Naive B cell (primary cell): ENCODE data around the gene PER2. TPM values are rescaled to one million over a fixed set of nuclear protein-coding genes. Genes with fewer than 3 reads are reported as not detected.

Source experiments
- ATAC-seq, 2 donors: fragments of 150-1000 bp; cut with Tn5 transposase; 2 replicates each; pipeline ENCODE4 v1.10.0; 2021; ENCODE audit warnings: low read depth in 2 of 2, mild to moderate bottlenecking in 2 of 2, moderate library complexity in 2 of 2
- DNase-seq: peaks from one replicate; pipeline ENCODE4 v3.0.0; 2022
- H3K27ac Mint-ChIP-seq, 6 donors: one replicate each; pipeline ENCODE4 v1.8.0; 2020 to 2022; ENCODE audit warnings: mild to moderate bottlenecking in 6 of 6, mixed read lengths in 6 of 6, moderate library complexity in 5 of 6, inconsistent platforms in 2 of 6
- H3K27me3 Mint-ChIP-seq, 3 donors: one replicate each; pipeline ENCODE4 v1.8.0; 2021 to 2022; ENCODE audit warnings: mixed read lengths in 3 of 3, mild to moderate bottlenecking in 1 of 3
- H3K36me3 Mint-ChIP-seq, 2 donors: one replicate each; pipeline ENCODE4 v1.8.0; 2020 to 2022; ENCODE audit warnings: mixed read lengths in 2 of 2, inconsistent platforms in 1 of 2, mild to moderate bottlenecking in 1 of 2
- H3K4me1 Mint-ChIP-seq, 3 donors: one replicate each; pipeline ENCODE4 v1.8.0; 2020 to 2022; ENCODE audit warnings: mixed read lengths in 3 of 3, inconsistent platforms in 1 of 3, mild to moderate bottlenecking in 1 of 3, moderate library complexity in 1 of 3
- H3K4me3 Mint-ChIP-seq, 8 donors: one replicate each; pipeline ENCODE4 v1.8.0; 2020 to 2022; ENCODE audit warnings: mild to moderate bottlenecking in 8 of 8, mixed read lengths in 8 of 8, moderate library complexity in 8 of 8, inconsistent platforms in 2 of 8
- H3K9me3 Mint-ChIP-seq, 7 donors: one replicate each; pipeline ENCODE4 v1.8.0; 2020 to 2022; ENCODE audit warnings: mixed read lengths in 7 of 7, mild to moderate bottlenecking in 5 of 7, inconsistent platforms in 2 of 7, moderate library complexity in 1 of 7
- polyA plus RNA-seq, 6 donors: library from polyadenylated mRNA; unstranded; fragments of 300-500 nt; fragmentation: Illumina TruSeq; gene quantifications; one replicate each; pipeline ENCODE4 v1.2.3, GENCODE V29; 2021; ENCODE audit warnings: low read depth in 6 of 6

The PER2 gene
- polyA plus RNA-seq, 6 donors from 2014 or later, result 3.5 to 11.7 (median 4.5) TPM

DNA sequence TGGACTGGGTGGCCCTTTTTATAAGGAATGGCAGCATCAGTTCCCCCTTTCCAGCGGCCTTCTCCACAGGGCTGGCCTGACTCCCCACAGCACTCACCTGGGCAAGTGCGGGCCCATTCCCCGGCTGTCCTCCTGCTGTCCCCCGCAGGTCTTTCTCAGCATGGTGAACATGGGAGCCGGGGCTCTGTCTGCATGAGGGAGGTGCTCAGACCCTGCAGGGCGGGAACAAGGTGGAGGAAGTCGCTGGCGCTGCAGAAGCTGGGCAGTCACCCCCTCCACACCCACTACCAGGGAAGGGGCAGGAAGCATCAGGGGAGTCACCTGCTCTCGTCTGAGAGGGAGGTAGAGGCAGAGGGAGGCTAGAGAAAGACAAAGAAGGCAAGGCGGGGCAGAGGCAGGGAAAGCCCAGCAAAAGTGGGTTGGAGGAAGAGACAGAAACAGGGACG lies 60.8 kb downstream of the PER2 start:
- H3K4me3 Mint-ChIP-seq, result peak overlapping the region in 1 of 8 donors; percentile 58
- H3K9me3 Mint-ChIP-seq, result peaks cover 0 to 4% (median 0%) of the 10 kb centered on the region in 7 donors
- DNase-seq, result no peak
- H3K36me3 Mint-ChIP-seq, result peaks cover 0 to 8% of the 10 kb centered on the region in 2 donors
- H3K4me1 Mint-ChIP-seq, result peaks cover 23 to 29% (median 26%) of the 10 kb centered on the region in 3 donors
- ATAC-seq, result no peak
- peaks cover 0 to 12% (median 0%) of the 10 kb centered on the region in 3 donors for H3K27me3 Mint-ChIP-seq
- peak overlapping the region in 1 of 6 donors; percentile 79 for H3K27ac Mint-ChIP-seq

DNA sequence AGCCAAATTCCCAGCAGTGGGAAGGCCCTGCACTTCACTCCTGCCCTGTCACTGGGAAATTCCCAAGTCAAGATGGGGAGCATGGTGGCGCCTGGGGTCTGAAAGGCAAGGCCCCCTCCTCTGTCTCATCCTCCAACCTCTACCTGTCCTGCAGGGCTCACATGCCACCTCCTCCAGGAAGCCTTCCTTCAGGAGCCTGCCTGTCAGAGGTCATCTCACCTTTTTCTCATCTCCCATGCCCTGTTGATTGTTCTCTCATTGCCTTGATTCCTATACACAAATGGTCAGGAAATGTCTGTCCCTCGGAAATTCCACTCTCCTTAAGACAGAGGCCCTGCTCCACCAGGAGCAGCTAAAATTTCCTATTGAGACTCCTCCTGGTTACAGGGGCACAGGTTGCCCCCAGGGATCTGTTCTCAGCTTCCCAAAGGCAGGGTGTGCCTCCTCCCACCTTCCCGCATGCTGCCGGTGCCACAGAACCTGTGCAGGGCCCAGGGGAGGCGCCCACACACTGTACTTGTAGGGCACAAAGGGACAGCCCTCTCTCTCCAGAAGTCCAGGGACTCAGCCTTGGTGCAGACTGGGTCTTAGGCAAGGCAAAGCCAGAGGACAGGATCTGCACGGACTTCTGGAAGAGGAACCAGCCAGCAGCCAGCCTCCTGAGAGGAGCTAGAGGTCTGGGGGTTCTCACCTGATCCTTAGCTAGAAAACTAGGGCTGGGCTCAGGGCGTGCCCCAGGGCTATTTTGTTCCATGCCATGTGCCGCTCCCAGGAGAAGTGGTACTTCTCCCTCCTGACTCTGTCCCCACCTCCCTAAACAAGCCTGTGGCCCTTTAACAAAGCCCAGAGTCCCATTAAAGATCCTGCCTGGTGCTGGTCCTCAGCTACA lies 61.5 kb downstream of the PER2 start:
- Mint-ChIP-seq H3K4me1 (peaks cover 18 to 24% (median 23%) of the 10 kb centered on the region in 3 donors), H3K27me3 (peaks cover 0 to 6% (median 0%) of the 10 kb centered on the region in 3 donors), H3K9me3 (peaks cover 0 to 4% (median 0%) of the 10 kb centered on the region in 7 donors), H3K4me3 (no peak overlapping the region), H3K27ac (peak overlapping the region in 1 of 6 donors; percentile 70), H3K36me3 (peaks cover 0 to 8% of the 10 kb centered on the region in 2 donors)
- DNase-seq (no peak), ATAC-seq (no peak)

DNA sequence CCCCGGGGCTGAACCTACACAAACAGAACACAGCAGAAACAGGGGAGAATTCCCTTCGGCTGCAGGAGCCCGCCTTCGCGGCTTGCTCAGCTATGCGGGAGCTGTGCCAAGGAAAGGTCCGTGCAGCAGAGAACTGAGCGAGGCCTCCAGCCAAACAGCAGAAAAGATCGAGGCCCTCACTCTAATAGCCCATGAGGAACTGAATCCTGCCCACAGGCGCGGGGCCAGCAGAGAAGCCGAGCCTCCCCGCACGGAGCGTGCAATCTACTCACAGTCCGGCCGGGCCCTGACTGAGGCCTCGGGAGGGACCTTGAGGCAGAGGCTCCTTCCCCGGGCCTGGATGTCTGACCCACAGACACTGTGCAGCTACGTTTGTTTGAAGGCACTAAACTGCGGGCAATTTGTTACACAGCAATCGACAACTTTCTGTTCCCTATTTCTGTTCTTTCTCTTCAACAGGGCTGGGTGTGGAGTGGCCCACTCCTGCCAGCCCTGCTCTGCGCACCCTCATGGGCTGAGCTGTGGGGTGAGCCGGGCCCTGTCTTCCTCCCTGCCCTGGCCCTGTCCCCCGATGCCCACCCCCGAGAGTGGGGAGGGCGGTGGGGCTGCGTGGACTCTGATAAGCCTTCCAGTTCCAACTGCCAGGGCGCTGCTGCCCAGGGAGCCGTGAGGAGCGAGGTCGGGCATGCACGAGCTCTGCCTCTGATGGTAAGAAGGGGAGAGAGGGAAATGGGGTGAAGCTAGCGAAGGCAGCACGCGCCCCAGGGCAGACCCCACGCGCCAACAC lies 62.3 kb downstream of the PER2 start:
- ATAC-seq, result no peak
- no peak overlapping the region for H3K4me3 Mint-ChIP-seq
- peaks cover 10 to 23% (median 17%) of the 10 kb centered on the region in 3 donors for H3K4me1 Mint-ChIP-seq
- no peaks in the 10 kb centered on the region for H3K9me3 Mint-ChIP-seq
- peak overlapping the region in 1 of 6 donors; percentile 69 for H3K27ac Mint-ChIP-seq
- H3K27me3 Mint-ChIP-seq, result peaks cover 0 to 6% (median 0%) of the 10 kb centered on the region in 3 donors
- peaks cover 0 to 8% of the 10 kb centered on the region in 2 donors for H3K36me3 Mint-ChIP-seq
- no peak for DNase-seq

DNA sequence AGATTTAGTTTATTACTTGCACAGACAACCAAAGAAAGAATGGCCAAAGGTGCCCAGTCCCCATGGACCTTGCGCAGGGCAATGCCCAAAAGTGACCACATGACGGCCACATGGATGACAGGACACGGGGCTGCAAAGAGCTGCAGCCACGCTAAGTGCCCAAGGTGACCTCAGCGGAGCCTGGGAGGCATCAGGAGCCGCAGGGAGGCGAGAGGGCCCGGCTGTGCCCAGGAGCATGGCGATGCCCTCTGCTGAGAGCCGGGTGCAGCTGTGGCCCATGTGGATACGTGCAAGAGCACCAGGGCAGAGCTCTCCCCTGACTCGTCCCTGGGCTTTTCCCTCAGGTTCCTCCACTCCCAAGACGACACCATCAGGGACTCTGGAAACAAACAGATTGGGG lies 63.3 kb downstream of the PER2 start:
- no peak overlapping the region for H3K27ac Mint-ChIP-seq
- H3K4me1 Mint-ChIP-seq, result peaks cover under 1 to 16% (median 10%) of the 10 kb centered on the region in 3 donors
- ATAC-seq (no peak), DNase-seq (no peak)
- no peaks in the 10 kb centered on the region for H3K27me3 Mint-ChIP-seq
- H3K9me3 Mint-ChIP-seq, result no peaks in the 10 kb centered on the region
- H3K4me3 Mint-ChIP-seq, result peak overlapping the region in 1 of 8 donors; percentile 56
- peaks cover 0 to 8% of the 10 kb centered on the region in 2 donors for H3K36me3 Mint-ChIP-seq

DNA sequence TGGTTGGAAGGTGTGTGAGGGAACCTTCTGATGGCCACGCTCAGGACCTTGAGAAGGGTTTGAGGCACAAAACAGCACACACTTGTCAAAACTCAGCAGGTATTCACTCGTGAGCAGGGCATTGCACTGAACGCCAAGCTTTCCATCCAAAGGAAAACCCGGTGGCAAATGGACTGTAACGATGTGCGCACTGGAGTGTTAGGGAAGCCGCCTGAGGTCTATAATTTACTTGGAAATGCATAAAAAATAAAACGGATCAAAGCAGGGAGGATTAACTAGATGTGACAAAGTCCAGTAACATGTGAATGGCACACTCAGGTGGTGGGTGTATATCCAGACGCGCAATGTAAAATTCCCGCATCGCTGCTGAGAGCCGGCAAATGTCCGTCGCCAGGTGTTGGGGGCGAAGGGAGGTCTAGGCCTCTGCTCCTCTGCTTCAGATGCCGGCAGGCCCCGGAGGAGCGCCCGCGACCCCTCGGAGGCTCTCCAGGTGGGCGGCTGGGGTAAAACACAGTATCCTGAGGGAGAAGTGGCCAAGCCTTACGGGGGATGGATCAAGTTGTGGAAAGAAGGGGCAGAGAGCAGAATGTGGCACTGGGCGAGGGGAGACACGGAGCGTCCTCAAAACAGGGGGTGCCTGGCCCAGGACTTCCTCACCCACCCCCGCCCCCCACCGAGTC lies 63.9 kb downstream of the PER2 start:
- no peak overlapping the region for H3K27ac Mint-ChIP-seq
- ATAC-seq, result no peak

DNA sequence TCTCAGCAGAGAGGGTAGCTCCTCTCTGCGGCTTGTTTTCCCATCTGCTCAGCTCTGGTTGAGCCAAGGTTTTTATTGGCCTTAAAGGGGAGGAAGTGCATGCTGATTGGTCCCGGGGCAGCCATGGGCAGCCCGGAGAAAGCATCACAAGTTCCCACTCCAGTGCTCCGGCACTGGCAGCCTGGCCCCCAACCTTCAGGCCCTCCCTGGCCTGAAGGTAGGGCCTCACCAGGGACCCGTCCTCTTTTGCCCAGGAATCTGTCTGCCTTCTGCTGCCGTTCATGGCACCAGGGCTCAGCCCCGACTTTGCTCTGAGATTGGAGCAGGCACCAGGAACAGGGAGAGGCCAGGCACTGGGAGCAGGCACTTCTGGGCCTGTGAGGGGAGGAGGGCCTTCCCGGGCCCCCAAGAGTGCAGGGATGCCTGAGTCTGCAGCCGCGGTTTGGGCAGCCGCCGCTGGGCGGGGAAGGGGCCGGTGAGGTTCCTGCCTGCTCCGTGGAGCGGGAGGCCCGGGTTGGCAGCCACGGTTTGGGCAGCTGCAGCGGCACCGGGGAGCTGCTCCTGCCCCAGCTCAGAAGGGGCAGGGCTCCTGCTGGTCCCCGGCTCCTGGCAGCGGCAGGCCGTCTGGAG lies 67.4 kb downstream of the PER2 start:
- Mint-ChIP-seq H3K36me3 (no peaks in the 10 kb centered on the region), H3K27ac (no peak overlapping the region), H3K9me3 (no peaks in the 10 kb centered on the region), H3K4me3 (peak overlapping the region in 2 of 8 donors; percentile 30 to 66), H3K4me1 (peaks cover 0 to 6% (median 5%) of the 10 kb centered on the region in 3 donors), H3K27me3 (peaks cover 5 to 16% (median 11%) of the 10 kb centered on the region in 3 donors)
- ATAC-seq (no peak), DNase-seq (no peak)

More for the DNA sequence above, 63.9 kb downstream of the PER2 start:
- no peak for DNase-seq
- Mint-ChIP-seq H3K4me1 (peaks cover 0 to 15% (median 10%) of the 10 kb centered on the region in 3 donors), H3K4me3 (no peak overlapping the region), H3K27me3 (no peaks in the 10 kb centered on the region), H3K36me3 (peaks cover 0 to 8% of the 10 kb centered on the region in 2 donors), H3K9me3 (no peaks in the 10 kb centered on the region)

DNA sequence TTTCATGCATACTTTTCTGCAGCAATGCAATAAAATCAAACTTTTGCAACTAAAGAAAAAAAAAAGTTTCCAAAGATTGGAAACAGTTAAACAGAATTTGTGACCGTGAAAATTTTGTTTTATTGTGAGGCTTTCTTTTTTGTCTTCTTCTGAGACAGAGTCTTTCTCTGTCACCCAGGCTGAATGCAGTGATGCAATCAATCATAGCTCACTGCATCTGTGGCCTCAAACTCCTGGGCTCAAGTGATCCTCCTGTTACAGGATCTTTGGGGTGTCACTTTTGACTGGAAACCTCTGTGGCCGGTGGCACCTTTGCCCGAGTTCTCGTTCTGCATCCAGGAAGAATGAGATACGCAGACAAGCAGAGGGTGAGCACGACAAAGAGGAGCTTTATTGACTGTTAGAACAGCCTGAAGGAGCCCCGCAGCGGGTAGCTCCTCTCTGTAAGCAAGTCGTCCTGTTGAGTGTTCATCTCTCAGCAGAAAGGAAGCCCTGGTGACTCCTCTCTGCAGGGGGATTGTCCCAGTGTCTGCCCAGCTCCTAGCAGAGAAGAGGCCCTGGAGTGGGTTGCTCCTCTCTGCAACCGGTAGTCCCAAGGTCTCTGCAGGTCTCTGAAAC lies 68.0 kb downstream of the PER2 start:
- peaks cover 0 to 6% (median 0%) of the 10 kb centered on the region in 3 donors for H3K4me1 Mint-ChIP-seq
- DNase-seq (no peak), ATAC-seq (no peak)
- peaks cover 6 to 20% (median 11%) of the 10 kb centered on the region in 3 donors for H3K27me3 Mint-ChIP-seq
- no peak overlapping the region for H3K4me3 Mint-ChIP-seq
- no peaks in the 10 kb centered on the region for H3K36me3 Mint-ChIP-seq
- no peak overlapping the region for H3K27ac Mint-ChIP-seq
- no peaks in the 10 kb centered on the region for H3K9me3 Mint-ChIP-seq

DNA sequence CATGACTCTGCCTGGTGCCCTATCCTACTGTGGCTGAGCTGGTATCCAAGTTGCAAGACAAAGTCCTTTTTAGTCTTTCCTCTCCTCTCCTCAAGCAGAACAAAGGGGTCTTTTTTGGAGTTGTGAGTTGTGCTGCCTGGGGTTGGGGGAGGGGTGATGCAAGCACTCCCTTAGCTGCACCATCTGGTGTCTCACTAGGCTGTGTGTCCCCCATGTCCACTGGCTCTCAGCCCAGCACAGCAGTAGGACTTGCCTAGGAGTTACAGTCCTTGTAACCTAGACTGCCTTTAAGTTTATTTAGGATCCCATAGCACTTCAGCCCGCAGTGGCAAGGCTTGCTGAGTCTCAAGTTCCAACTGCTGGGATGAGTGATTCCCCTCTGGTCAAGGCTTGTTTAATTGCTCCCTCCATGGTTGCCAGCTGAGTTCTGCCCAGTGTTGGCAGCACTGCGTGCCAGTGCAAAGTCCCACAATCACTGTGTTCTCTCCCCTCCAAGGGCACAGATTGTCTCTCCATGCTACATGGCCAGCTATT lies 71.7 kb downstream of the PER2 start:
- ATAC-seq (no peak), DNase-seq (no peak)
- Mint-ChIP-seq H3K4me1 (peaks cover 0 to 6% (median 0%) of the 10 kb centered on the region in 3 donors), H3K4me3 (no peak overlapping the region), H3K27me3 (peaks cover 27 to 41% (median 28%) of the 10 kb centered on the region in 3 donors), H3K36me3 (peaks cover 0 to 4% of the 10 kb centered on the region in 2 donors), H3K27ac (no peak overlapping the region), H3K9me3 (no peaks in the 10 kb centered on the region)

DNA sequence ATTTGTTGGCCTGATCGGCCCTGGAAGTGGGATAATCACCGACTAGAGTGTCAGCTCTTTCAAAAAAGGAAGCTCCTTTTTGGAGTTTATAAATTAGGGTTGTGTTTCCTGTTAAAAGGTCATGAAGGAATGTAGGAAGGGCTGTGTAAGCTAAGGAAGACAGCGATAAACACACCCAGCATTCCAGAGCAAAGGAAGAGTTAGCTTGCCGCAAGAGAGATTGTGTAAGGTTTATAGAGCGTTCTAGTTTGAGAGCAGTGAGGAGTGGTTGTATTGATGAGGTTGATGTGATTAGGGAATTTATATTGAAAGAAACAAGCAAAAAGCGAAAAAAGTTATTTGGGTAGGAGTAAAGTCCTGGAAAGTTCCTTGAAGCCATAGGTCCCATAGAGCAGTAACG lies 81.4 kb downstream of the PER2 start:
- Mint-ChIP-seq H3K4me1 (peaks cover 10 to 18% (median 15%) of the 10 kb centered on the region in 3 donors), H3K9me3 (peaks cover 0 to 2% (median 0%) of the 10 kb centered on the region in 7 donors)

DNA sequence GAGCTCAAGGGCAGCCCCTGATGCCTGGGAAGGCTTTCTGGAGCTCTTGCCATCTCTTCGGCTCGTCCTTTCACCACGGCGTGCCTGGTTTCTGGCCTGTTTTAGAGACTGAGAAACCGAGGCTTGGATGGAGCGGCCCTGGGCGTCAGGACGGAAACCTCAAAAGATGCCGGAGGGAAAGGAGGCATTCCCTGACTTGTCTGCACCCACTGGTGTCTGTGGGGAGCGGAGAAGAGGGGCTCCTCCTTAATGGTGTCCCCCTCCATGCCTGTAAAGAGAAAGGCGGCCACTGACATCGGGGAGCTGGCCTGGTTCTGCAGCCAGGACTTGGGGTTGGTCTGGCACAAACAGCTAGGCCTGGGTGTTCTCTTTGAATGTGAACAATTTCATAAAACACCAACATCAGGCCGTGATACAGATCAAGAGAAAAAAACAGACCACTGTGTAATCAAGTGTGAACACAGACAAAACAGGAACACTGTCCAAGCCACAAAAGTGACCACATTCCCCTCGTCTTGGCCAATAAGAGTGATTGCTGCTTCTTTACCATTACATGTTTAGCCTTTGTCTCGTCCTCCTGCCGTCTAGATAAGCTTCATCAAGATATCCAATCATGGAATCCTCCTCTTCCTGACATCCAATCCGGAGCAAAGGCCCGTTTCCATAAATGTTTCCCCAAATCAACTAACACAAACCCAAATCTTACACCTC lies 84.3 kb downstream of the PER2 start:
- H3K36me3 Mint-ChIP-seq, result no peaks in the 10 kb centered on the region
- H3K27me3 Mint-ChIP-seq, result no peaks in the 10 kb centered on the region
- H3K27ac Mint-ChIP-seq, result peak overlapping the region; percentile 39 to 95 (median 88)
- DNase-seq, result peak; percentile 9
- peaks cover 0 to 2% (median 0%) of the 10 kb centered on the region in 7 donors for H3K9me3 Mint-ChIP-seq
- H3K4me3 Mint-ChIP-seq, result peak overlapping the region; percentile 63 to 94 (median 86)
- no peak for ATAC-seq
- peaks cover 20 to 39% (median 36%) of the 10 kb centered on the region in 3 donors for H3K4me1 Mint-ChIP-seq

More for the DNA sequence above, 81.4 kb downstream of the PER2 start:
- DNase-seq, result no peak
- Mint-ChIP-seq H3K36me3 (no peaks in the 10 kb centered on the region), H3K27me3 (peaks cover 0 to 3% (median 0%) of the 10 kb centered on the region in 3 donors), H3K4me3 (no peak overlapping the region), H3K27ac (no peak overlapping the region)
- ATAC-seq, result no peak

DNA sequence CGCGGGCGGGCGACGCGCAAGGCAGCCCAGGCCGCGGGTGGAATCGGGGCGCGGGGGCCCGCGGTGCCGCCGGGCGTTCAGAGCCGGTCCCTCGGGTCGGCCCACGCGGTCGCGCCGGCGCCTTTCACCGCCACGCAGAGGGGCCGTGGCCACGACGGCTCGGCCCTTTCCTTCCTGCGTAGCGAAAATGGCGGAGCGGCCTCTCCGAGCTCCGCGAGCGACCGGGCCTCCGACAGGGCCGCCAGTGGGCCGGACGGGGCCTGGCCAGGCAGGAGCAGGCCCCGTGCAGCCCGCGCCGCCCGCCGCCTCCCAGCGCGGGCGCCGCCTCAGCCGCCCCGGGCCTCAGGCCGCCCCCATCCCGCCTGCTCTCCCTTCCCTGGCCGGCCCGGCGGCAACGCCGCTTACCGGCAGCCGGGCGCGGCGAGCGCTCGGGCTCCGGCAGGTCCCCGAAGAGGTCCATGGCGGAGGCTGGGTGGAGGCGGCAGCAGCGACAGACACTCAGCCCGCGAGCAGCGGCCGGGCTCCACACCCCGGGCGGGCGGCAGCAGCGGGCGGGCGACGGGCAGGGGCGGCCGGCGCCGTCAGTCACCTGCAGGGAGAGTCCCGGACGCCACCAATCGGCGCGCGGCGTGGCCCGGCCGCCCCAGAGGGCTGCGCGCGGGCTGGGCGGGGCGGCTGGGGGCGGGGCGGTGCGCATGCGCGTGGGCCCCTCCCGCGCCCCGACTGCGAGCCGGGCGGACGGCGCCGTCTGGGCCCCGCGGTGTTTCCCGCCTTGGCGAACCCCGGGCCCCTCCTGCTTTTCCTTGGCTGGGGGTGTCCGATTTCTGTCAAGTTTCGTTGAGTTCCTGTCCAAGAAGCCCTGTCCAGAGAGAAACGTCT lies 85.1 kb downstream of the PER2 start, which contains the start of gene ILKAP:
TSS of gene ILKAP (minus strand) at position 602 of the 879 bp plus-strand sequence. CDS start at position 460, 142 bp downstream.
- Mint-ChIP-seq H3K4me1 (peaks cover 23 to 44% (median 40%) of the 10 kb centered on the region in 3 donors), H3K27ac (peak within 1 kb of the TSS; percentile 63 to 95 (median 88)), H3K9me3 (peaks cover 0 to 2% (median 0%) of the 10 kb centered on the region in 7 donors), H3K4me3 (peak within 1 kb of the TSS; percentile 80 to 95 (median 89)), H3K27me3 (no peaks in the 10 kb centered on the region), H3K36me3 (no peaks in the 10 kb centered on the region)
- peak; percentile 95 for ATAC-seq
- peak; percentile 92 for DNase-seq
